HG03460 (cell line): ENCODE results near the gene AFMID.
"Not testable (repeated sequence)": the region's sequence is repeated elsewhere in the genome, so short reads cannot be mapped to it uniquely, and the experiment has no call there.

ENCODE experiments used
- ATAC-seq: cut with Tn5 transposase; IDR thresholded peaks from one replicate; pipeline ENCODE4 v1.9.1; 2021; ENCODE audit not compliant: unreplicated experiment

Gene AFMID, protein sequence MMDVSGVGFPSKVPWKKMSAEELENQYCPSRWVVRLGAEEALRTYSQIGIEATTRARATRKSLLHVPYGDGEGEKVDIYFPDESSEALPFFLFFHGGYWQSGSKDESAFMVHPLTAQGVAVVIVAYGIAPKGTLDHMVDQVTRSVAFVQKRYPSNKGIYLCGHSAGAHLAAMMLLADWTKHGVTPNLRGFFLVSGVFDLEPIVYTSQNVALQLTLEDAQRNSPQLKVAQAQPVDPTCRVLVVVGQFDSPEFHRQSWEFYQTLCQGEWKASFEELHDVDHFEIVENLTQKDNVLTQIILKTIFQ

DNA sequence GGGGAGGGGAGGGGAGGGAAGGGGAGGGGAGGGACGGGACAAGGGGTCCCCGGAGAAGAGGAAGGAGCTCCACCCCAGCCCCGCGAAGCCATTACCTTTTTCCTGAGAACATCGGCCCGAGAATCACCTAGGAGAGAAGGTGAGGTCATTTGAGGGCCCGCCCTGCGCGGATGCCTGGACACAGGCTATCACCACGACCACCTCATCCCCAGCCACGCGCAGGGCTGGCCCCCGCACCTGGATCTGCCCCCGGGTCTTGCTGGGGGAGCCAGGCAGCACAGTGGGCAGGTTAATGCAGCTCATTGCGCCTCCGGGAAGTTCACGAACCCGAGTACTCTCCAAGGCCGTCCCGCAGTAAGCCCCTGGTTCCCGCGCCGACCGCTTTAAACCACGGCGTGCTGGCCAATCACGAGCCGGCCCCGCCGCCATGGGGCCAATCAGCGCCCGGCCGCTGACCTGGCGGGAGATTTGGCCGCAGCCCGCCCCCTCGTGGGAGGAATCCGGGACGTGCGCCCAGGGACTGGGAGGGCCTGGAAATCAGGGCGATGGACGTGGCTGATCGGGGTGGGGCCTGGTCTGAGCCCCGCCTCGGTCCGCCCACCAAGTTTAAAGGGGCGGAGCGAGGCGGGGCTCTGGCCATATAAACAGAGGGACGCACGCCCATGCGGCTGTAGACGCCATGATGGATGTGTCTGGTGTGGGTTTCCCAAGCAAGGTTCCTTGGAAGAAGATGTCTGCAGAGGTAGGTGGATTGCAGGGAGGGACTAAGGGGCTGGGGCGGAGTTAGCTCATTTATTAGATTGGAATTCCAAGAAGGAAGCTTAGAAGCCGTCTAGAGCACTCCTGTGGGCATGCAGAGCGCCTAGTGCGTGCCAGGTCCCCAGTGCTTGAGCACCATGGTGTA is at the start of gene AFMID, which contains the start of gene TK1:
TSS of gene AFMID (plus strand) at position 671 of the 904 bp plus-strand sequence. CDS start at position 680, 9 bp downstream.
TSS of gene TK1 (minus strand) at position 361 of the 904 bp plus-strand sequence. CDS start at position 303, 58 bp downstream.
- ATAC-seq, result peak; percentile 91

DNA sequence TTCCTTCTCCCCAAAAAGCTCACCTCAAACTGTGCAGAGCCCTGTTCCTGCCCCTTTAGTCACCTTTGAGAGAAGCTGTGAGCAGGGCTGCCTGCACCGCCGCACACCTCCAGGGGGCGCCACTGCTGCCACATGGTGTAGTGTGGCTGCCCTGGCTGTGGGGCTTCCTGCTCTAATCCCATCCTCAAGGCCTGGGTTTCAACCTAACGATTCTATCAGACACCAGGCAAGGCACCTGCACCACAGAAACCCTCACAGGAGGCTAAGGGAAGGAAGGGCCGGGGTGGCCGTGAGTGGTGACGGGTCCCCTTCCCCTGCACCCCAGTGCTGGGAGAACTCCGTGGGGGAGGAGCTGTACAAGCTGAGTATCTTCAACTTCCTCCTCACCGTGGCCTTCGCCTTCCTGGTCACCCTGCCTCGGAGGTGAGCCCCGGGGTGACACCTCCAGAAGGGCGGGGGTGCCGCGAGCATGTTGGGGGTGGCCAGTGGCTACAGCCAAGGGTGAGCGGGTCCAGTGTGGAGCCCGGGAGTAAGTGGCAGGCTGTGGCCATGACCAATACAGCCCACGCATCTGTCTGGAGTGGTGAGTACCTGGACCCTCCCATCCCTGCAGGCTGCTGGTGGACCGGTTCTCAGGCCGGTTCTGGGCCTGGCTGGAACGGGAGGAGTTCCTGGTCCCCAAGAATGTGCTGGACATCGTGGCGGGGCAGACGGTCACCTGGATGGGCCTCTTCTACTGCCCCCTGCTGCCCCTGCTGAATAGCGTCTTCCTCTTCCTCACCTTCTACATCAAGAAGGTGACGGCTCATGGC is 49.6 kb upstream of the AFMID start:
- no peak for ATAC-seq

DNA sequence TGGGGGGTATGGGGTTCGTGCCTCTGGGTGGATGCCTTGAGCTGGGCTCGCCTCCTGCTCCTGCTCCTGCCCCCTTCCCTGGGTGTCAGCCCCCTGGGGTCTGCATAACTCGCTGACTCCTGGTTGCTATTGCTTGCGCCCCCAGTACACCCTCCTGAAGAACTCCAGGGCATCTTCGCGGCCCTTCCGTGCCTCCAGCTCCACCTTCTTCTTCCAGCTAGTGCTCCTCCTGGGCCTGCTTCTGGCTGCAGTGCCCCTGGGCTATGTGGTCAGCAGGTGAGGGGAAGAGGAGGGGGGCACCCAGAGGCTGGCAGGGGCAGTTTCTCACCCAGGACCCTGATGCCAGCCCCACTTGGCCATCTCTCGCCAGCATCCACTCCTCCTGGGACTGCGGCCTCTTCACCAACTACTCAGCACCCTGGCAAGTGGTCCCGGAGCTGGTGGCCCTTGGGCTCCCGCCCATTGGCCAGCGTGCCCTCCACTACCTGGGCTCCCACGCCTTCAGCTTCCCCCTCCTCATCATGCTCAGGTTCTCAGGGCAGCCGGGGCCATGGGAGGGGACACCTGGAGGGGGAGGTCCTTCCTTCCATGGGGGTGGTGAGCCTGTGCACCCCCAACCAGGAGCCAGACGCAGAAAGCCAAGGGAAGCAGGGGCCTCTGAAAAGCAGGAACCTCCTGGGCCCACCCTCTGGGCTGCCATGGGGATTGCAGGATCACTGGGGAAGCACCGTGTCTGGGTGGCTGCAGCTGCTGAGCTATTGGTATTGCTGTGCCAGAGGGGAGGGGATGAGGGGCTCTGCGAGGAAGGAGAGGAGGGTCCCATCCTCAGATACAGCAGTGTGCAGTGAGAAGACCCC is 48.7 kb upstream of the AFMID start:
- no peak for ATAC-seq

DNA sequence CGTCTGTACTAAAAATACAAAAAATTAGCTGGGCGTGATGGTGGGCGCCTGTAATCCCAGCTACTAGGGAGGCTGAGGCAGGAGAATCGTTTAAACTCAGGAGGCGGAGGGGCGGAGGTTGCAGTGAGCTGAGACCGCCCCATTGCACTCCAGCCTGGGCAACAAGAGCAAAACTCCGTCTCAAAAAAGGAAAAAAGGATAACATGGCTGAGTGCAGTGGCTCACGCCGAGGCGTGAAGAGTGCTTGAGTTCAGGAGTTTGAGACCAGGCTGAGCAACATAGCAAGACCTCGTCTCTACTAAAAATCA is 47.3 kb upstream of the AFMID start:
- not testable (repeated sequence) for ATAC-seq

DNA sequence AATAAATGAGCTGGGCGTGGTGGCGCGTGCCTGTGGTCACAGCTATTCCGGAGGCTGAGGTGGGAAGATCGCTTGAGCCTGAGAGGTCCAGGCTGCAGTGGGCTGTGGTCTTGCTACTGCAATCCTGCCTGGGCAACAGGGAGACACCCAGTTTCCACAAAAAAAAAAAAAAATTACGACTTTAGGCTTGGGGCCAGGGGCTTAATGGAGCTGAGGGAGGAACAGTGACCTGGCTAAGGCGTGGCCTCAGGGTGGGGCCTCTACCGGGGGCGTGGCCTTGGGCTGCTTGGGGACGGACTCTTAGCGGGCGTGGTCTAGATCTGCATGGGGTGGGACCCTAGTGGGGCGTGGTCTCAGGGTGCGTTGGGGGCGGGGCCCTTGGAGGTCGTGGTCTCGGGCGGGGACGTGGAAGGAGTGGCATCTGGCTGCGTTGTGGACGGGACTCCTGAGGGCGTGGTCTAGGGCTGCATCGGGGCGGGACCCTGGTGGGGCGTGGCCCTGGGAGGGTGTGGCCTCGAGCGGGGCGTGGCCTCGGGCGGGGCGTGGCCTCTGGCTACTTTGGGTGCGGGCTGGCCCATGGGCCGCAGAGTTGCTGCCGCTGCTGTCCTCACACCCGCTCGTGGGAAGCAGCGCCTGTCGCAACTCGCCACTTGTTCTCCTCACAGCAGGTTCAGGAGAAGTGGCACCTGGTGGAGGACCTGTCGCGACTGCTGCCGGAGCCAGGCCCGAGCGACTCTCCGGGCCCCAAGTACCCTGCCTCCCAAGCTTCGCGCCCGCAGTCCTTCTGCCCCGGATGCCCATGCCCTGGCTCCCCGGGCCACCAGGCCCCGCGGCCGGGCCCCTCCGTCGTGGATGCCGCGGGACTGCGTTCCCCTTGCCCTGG is 46.8 kb upstream of the AFMID start:
- peak; percentile 67 for ATAC-seq

GRCh38 chr17:78141437-78142118 is 45.6 kb upstream of the AFMID start:
- ATAC-seq, result no peak

GRCh38 chr17:78142119-78142861 is 44.9 kb upstream of the AFMID start:
- no peak for ATAC-seq

DNA sequence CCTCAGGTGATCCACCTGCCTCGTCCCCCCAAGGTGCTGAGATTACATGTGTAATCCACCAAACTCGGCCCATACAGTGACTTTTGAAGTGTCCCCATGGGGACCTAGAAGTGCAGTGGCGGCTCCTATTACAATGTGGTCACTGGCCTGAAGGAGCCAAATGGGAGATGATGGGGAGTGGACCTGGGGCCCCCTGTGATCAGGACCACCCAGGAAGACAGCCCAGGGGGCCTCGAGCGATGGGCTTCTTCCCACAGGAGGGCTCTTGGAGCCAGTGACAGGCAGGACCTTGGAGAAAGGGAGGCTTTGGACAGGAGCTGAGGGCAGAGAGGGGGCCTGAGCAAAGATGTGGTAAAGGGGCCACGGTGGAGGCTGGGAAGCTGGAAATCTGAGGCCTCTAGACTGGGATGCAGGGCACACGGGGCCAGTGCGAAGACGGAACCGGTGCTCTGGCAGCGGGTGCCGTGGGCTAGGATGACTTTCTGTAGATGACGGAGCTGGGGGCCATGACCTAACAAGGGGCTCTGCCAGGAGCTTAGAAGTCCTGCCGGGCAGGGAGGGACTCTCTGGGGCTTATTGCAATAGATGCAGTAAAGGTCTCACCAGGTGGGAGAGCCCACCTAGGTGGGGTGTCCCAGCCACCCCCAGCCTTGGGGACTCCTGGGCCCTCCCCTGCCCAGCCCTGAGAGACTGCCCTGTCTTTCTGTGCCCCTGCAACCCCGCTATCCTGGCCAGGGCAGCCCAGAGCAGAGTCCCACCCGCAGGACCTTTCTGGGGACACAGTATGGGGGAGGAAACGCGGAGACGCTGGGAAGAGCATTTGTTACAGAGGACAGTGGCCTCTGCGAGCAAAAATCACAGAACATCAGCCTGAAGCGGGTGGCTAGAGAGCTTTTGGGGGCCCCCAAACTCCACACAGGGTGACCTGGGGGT is 43.7 kb upstream of the AFMID start:
- ATAC-seq, result no peak

DNA sequence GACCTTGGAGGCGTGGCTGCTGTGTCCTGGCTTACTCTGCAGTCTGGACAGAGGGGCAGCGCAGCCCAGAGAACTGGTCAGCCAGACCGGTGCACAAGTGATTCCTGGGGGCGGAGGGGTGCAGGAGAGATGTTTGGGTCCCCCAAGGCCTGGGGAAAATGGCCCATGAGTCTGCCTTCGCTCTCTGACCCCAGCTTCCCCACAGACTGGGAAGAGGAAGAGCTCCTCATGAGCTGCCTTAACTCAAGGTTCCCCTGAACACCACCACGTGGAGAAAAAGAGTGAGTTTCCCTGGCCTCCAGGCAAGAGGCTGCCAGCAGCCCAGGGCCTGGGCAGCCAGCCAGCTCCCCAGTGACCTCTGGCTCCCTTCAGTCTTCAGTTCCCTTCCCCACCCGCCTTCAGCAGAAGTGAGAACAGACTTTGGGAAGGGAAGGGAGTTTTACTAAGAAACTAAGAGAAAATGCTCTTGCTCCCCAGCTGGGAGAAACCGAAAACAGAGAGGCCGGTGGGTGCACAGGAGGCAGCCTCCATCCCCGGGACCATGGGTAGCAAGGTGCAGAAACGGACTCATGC is 42.9 kb upstream of the AFMID start:
- ATAC-seq, result no peak

- ATAC-seq, result no peak
Measured at GRCh38 chr17:78144736-78145641, 42.2 kb upstream of the AFMID start.

DNA sequence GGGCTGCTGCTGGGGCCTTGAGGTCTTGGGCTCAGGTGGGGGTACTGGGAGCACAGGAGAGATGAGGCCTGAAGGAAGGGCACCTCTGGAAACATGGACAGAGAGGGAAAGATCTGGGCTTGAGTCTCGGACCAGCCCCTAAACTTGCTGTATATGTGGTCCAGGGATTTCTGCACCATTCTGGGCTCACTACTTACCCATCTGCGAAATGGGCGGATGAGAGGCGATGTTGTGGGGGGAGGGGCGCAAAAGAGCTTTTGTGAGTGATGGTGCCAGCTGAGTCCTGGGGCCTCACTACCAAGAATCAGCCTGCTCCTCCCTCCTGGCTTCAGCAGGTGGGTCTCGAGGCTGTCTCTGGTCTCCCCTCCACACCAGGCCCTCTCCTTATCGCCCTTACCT is 40.7 kb upstream of the AFMID start:
- ATAC-seq, result no peak

DNA sequence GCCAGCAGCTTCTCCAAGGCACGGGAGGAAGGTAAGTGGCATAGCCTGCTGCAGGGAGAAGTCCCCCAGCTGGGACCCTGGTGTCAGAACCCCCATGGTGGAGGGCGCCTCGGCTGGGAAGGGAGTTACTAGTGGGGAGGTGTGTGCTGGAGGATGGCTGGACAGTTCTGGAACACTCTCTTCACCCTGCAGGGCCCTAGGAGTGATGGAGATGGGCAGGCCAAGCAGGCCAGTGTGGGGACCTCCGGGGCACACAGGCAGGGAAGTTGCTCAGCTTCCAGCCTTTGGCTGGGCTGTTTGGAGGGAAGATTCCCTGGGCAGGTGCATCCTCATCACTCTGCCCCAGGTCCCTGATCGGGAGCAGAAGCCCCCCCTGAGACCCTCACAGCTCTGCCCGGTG is 40.3 kb upstream of the AFMID start:
- ATAC-seq, result no peak

- no peak for ATAC-seq
Measured at GRCh38 chr17:78147315-78147998, 39.7 kb upstream of the AFMID start.

DNA sequence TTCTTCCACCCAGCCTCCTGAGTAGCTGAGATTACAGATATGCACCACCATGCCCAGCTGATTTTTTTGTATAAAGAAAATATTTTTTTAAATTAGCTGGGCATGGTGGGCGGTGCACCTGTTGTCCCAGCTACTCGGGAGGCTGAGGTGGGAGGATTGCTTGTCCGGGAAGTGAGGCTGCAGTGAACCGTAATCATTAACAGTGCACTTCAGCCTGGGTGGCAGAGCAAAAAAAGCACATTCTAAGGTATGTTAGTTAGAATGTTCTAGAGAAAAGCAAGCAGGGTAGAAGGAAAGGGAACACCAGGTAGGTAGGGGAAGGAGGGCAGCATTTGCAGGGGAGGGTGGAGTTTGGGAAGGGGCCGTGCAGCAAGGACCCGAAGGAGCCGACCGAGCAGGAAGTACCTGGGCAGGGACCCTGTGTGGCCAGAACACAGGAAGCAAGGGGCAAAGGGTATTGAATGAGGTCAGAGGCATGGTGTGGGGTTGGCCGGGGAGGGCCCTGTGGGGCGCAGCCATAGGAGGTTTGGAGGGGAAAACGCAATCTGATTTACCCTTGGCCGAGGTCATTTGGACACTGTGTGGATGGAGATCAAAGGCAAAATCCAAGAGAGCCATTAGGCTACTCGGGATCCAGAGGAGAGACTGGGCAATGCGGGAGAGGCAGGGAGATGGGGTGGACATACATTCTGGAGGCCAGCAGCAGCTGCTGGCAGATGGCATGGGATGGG is 38.7 kb upstream of the AFMID start:
- ATAC-seq, result no peak
